ENCODE measurements around the gene NTF3. TPM values are rescaled to one million over a fixed set of nuclear protein-coding genes. Genes with fewer than 3 reads are reported as not detected.

Gene NTF3
- total RNA-seq, 1 experiment from 2014 or later = not detected

DNA sequence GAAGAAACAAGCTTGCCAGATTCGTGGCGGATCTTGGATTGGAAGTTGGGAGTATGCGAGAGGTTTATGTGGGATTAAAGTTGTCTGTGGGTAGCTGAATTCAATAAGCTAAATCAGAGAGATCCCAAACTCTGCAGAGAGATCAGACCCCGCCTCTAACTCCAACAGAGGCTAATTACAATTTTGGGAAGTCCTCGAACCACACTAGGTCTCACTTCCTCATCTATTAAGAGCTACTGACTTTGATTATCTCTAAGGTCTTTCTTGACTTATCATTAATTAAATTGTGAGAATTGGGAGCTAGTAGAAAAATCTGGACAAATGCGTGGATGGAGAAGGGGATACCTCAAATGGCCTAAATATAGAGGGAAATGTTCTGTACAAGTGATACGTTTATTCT, 9.1 kb downstream of the NTF3 start:
- ChIA-PET RAD21 (ENCODE audit: low non-redundant PET in 1 of 2, low total read pairs in 2 of 2, uncharacterized antibody in 2 of 2, unreplicated experiment in 2 of 2) (interaction anchor here in 1 of 2 experiments (1.0 kb wide), 1 partner anchor 241 kb away, joined by 3 read pairs; no protein-coding TSS in a partner anchor), CTCF (interaction anchor here (0.7 to 3.7 kb wide), 2 partner anchors 241 to 268 kb away, joined by 4 to 16 read pairs; no protein-coding TSS in a partner anchor), POLR2A (no interaction called here)
- H3K36me3 ChIP-seq (ENCODE audit: control insufficient read depth in 1 of 2, insufficient read depth in 2 of 2, low read length in 2 of 2) = no peaks in the 10 kb centered on the region
- peaks cover 0 to 13% of the 10 kb centered on the region in 2 experiments; a peak in 3 of 4 replicates for H3K4me1 ChIP-seq (ENCODE audit: control insufficient read depth in 1 of 2, insufficient read depth in 2 of 2, low read length in 2 of 2)
- H3K27me3 ChIP-seq (ENCODE audit: insufficient read depth, low read length) = peaks cover 41% of the 10 kb centered on the region
- intact Hi-C loops (cut with micrococcal nuclease) = loop anchor here (5.0 kb wide), 1 partner anchor 584 kb away; no protein-coding TSS in a partner anchor
- no peak overlapping the region for H3K4me3 ChIP-seq (replicated peaks in 1 of 2; ENCODE audit: low read depth in 1 of 2, low read length in 2 of 2)
- no peak overlapping the region for H2AFZ ChIP-seq (ENCODE audit: low read depth, low read length, poor library complexity, severe bottlenecking)
- H3K9me2 ChIP-seq (ENCODE audit: insufficient read depth) = no peaks in the 10 kb centered on the region
- DNase-seq (ENCODE audit: low read depth, low spot score) = no peak
- no peaks in the 10 kb centered on the region for H3K9me3 ChIP-seq (ENCODE audit: control insufficient read depth in 1 of 2, insufficient read depth in 1 of 2, low read depth in 1 of 2, low read length in 2 of 2)
- H3K27ac ChIP-seq (ENCODE audit: low read depth, low read length) = no peak overlapping the region
- no peak overlapping the region for H3K4me2 ChIP-seq (ENCODE audit: low read length)
- ATAC-seq = no peak
- H3K79me2 ChIP-seq (ENCODE audit: insufficient read depth, low read length) = no peaks in the 10 kb centered on the region
- H4K20me1 ChIP-seq (ENCODE audit: insufficient read depth) = no peaks in the 10 kb centered on the region
- no peak overlapping the region for H3K9ac ChIP-seq (ENCODE audit: low read length)
- TF ChIP-seq CBX3 (IDR thresholded peaks at IDR 0.05; ENCODE audit: low read depth) (no peak), CEBPB (IDR thresholded peaks at IDR 0.05; ENCODE audit: low read depth) (no peak), FOSL1 (IDR thresholded peaks at IDR 0.05; ENCODE audit: low read depth) (no peak), YY1 (IDR thresholded peaks at IDR 0.05; ENCODE audit: extremely low read depth, insufficient replicate concordance, low read depth, low read length) (no peak), SP1 (IDR thresholded peaks at IDR 0.05; ENCODE audit: low read depth) (no peak), EGR1 (IDR thresholded peaks at IDR 0.05; ENCODE audit: low read depth) (no peak), SIN3A (IDR thresholded peaks at IDR 0.05; ENCODE audit: low read depth) (no peak), ZFX (IDR thresholded peaks at IDR 0.05) (no peak)
- TF ChIP-seq, protein P1, sequence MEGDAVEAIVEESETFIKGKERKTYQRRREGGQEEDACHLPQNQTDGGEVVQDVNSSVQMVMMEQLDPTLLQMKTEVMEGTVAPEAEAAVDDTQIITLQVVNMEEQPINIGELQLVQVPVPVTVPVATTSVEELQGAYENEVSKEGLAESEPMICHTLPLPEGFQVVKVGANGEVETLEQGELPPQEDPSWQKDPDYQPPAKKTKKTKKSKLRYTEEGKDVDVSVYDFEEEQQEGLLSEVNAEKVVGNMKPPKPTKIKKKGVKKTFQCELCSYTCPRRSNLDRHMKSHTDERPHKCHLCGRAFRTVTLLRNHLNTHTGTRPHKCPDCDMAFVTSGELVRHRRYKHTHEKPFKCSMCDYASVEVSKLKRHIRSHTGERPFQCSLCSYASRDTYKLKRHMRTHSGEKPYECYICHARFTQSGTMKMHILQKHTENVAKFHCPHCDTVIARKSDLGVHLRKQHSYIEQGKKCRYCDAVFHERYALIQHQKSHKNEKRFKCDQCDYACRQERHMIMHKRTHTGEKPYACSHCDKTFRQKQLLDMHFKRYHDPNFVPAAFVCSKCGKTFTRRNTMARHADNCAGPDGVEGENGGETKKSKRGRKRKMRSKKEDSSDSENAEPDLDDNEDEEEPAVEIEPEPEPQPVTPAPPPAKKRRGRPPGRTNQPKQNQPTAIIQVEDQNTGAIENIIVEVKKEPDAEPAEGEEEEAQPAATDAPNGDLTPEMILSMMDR (IDR thresholded peaks at IDR 0.05 in 2 of 3, conservative IDR thresholded peaks at IDR 0.05 in 1 of 3; ENCODE audit: borderline replicate concordance in 1 of 3, insufficient read depth in 1 of 3, low read depth in 2 of 3, low read length in 2 of 3) = no peak
- no TSS peak for BruUV-seq (replicated peaks)
